ENCODE data around the gene A1CF. TPM values are rescaled to one million over a fixed set of nuclear protein-coding genes. Genes with fewer than 3 reads are reported as not detected.

Gene A1CF
- total and polyA plus RNA-seq, 7 donors, result 0.36 to 22.0 (median 8.4) TPM; not detected in 2

- H3K27me3 ChIP-seq, result no peaks in the 10 kb centered on the region
- intact Hi-C loops (cut with DNase I), result no loop called here
- no peaks in the 10 kb centered on the region for H3K4me1 ChIP-seq
- no peak overlapping the region for H3K4me3 ChIP-seq
- H3K9me3 ChIP-seq, result no peaks in the 10 kb centered on the region
- no peak overlapping the region for H3K27ac ChIP-seq
- H3K36me3 ChIP-seq, result no peaks in the 10 kb centered on the region
- DNase-seq, result no peak
- WGBS, 2 donors, result 92 to 93% methylated on average over 1 of the region's 1 CpG
- TF ChIP-seq POLR2A (IDR thresholded peaks at IDR 0.05), result no peak
- TF ChIP-seq POLR2AphosphoS5 (IDR thresholded peaks at IDR 0.05), result no peak
- TF ChIP-seq CTCF (IDR thresholded peaks at IDR 0.05), result no peak
- no peak for TF ChIP-seq EP300 (IDR thresholded peaks at IDR 0.05)
Measured at GRCh38 chr10:50799595-50799994, 85.8 kb downstream of the A1CF start.

- TF ChIP-seq CTCF (IDR thresholded peaks at IDR 0.05) (no peak), POLR2A (IDR thresholded peaks at IDR 0.05) (no peak), POLR2AphosphoS5 (IDR thresholded peaks at IDR 0.05) (no peak), EP300 (IDR thresholded peaks at IDR 0.05) (no peak)
- DNase-seq, result no peak
- H3K9me3 ChIP-seq, result no peaks in the 10 kb centered on the region
- WGBS, 2 donors, result 82 to 87% methylated on average over 3 of the region's 3 CpGs
- H3K27ac ChIP-seq, result no peak overlapping the region
- intact Hi-C loops (cut with DNase I), result no loop called here
- H3K4me3 ChIP-seq, result no peak overlapping the region
- no peaks in the 10 kb centered on the region for H3K27me3 ChIP-seq
- no peaks in the 10 kb centered on the region for H3K4me1 ChIP-seq
- no peaks in the 10 kb centered on the region for H3K36me3 ChIP-seq
Measured at GRCh38 chr10:50798297-50798696, 87.1 kb downstream of the A1CF start.

- H3K4me1 ChIP-seq, result no peaks in the 10 kb centered on the region
- H3K9me3 ChIP-seq, result no peaks in the 10 kb centered on the region
- H3K27me3 ChIP-seq, result no peaks in the 10 kb centered on the region
- H3K4me3 ChIP-seq, result no peak overlapping the region
- H3K36me3 ChIP-seq, result no peaks in the 10 kb centered on the region
- H3K27ac ChIP-seq, result no peak overlapping the region
- TF ChIP-seq CTCF (IDR thresholded peaks at IDR 0.05), result no peak
- no peak for TF ChIP-seq EP300 (IDR thresholded peaks at IDR 0.05)
- TF ChIP-seq POLR2AphosphoS5 (IDR thresholded peaks at IDR 0.05), result no peak
- TF ChIP-seq POLR2A (IDR thresholded peaks at IDR 0.05), result no peak
- intact Hi-C loops (cut with DNase I), result no loop called here
- WGBS, 2 donors, result 89 to 97% methylated on average over 1 of the region's 1 CpG
- DNase-seq, result no peak
Measured at GRCh38 chr10:50796693-50797092, 88.7 kb downstream of the A1CF start.

GRCh38 chr10:50794490-50794889, 90.9 kb downstream of the A1CF start:
- TF ChIP-seq POLR2AphosphoS5 (IDR thresholded peaks at IDR 0.05) (no peak), EP300 (IDR thresholded peaks at IDR 0.05) (no peak), CTCF (IDR thresholded peaks at IDR 0.05) (no peak), POLR2A (IDR thresholded peaks at IDR 0.05) (no peak)
- no peak for DNase-seq
- intact Hi-C loops (cut with DNase I), result no loop called here

More at GRCh38 chr10:50794490-50794889, 90.9 kb downstream of the A1CF start:
- H3K27ac ChIP-seq, result no peak overlapping the region
- no peaks in the 10 kb centered on the region for H3K9me3 ChIP-seq
- no peaks in the 10 kb centered on the region for H3K27me3 ChIP-seq
- H3K4me3 ChIP-seq, result no peak overlapping the region
- no peaks in the 10 kb centered on the region for H3K4me1 ChIP-seq
- H3K36me3 ChIP-seq, result no peaks in the 10 kb centered on the region

Measured in sigmoid colon (tissue), 7 donors.